ENCODE data around the gene MTRR.

- TF ChIP-seq, protein P1, sequence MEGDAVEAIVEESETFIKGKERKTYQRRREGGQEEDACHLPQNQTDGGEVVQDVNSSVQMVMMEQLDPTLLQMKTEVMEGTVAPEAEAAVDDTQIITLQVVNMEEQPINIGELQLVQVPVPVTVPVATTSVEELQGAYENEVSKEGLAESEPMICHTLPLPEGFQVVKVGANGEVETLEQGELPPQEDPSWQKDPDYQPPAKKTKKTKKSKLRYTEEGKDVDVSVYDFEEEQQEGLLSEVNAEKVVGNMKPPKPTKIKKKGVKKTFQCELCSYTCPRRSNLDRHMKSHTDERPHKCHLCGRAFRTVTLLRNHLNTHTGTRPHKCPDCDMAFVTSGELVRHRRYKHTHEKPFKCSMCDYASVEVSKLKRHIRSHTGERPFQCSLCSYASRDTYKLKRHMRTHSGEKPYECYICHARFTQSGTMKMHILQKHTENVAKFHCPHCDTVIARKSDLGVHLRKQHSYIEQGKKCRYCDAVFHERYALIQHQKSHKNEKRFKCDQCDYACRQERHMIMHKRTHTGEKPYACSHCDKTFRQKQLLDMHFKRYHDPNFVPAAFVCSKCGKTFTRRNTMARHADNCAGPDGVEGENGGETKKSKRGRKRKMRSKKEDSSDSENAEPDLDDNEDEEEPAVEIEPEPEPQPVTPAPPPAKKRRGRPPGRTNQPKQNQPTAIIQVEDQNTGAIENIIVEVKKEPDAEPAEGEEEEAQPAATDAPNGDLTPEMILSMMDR (IDR thresholded peaks at IDR 0.05): no peak
- TF ChIP-seq POLR2A (IDR thresholded peaks at IDR 0.05) (no peak), POLR2AphosphoS5 (IDR thresholded peaks at IDR 0.05) (no peak), EP300 (IDR thresholded peaks at IDR 0.05) (no peak)
Measured at GRCh38 chr5:7837403-7837802, 31.5 kb upstream of the MTRR start.

Data from sigmoid colon (tissue), 4 donors.